CD14-positive monocyte (primary cell): ENCODE data around the gene CWC27. TPM values are rescaled to one million over a fixed set of nuclear protein-coding genes. Genes with fewer than 3 reads are reported as not detected.

Experiments
- DNase-seq, 3 donors: peaks; one replicate each; pipeline ENCODE4 v3.0.0-alpha.2; 2011 to 2022
- H2AFZ ChIP-seq: 2 replicates; pipeline ENCODE4 v1.6.0; 2012; ENCODE audit warnings: mild to moderate bottlenecking, low read depth, low read length, inconsistent platforms; ENCODE audit not compliant: insufficient read depth, poor library complexity, severe bottlenecking
- H3K27ac ChIP-seq, 2 donors: 1 replicate in 1 of 2; 2 replicates in 1 of 2; pipeline ENCODE4 v1.5.1; 2012 to 2013; ENCODE audit warnings: low read length in 2 of 2, control low read depth in 1 of 2, inconsistent platforms in 1 of 2, low read depth in 1 of 2, mild to moderate bottlenecking in 1 of 2
- H3K27me3 ChIP-seq, 2 donors: one replicate each; pipeline versions ENCODE4 v1.6.0 to v1.6.1; 2011 to 2013; ENCODE audit warnings: low read length in 2 of 2; ENCODE audit not compliant: control insufficient read depth in 2 of 2, insufficient read depth in 2 of 2
- H3K36me3 ChIP-seq, 2 donors: replicated peaks in 1 of 2; 1 replicate in 1 of 2; 2 replicates in 1 of 2; pipeline versions ENCODE4 v1.5.1 to v1.6.1; 2012 to 2013; ENCODE audit warnings: low read length in 2 of 2, control low read depth in 1 of 2, inconsistent platforms in 1 of 2, mild to moderate bottlenecking in 1 of 2; ENCODE audit not compliant: insufficient read depth in 2 of 2, control insufficient read depth in 1 of 2
- H3K4me1 ChIP-seq, 2 donors: 1 replicate in 1 of 2; 2 replicates in 1 of 2; pipeline versions ENCODE4 v1.5.1 to v1.6.1; 2012 to 2013; ENCODE audit warnings: low read length in 2 of 2, control low read depth in 1 of 2, inconsistent platforms in 1 of 2, mild to moderate bottlenecking in 1 of 2, moderate library complexity in 1 of 2; ENCODE audit not compliant: insufficient read depth in 2 of 2, control insufficient read depth in 1 of 2
- H3K4me2 ChIP-seq: replicated peaks from 2 replicates; pipeline ENCODE3; 2012; ENCODE audit warnings: low read length, moderate library complexity, mild to moderate bottlenecking; ENCODE audit not compliant: poor library complexity, severe bottlenecking; ENCODE audit errors: extremely low read depth
- H3K4me3 ChIP-seq, 3 experiments: fragments of 200-600 bp in 1 of 3; sonication (generic) in 1 of 3; replicated peaks in 1 of 3; 1 replicate in 2 of 3; 2 replicates in 1 of 3; pipeline ENCODE4 v1.5.1; 2011 to 2013; ENCODE audit warnings: low read length in 3 of 3, mild to moderate bottlenecking in 3 of 3, control low read depth in 2 of 3, low read depth in 2 of 3, inconsistent platforms in 1 of 3, moderate library complexity in 1 of 3
- H3K79me2 ChIP-seq: 2 replicates; pipeline ENCODE4 v1.6.0; 2012; ENCODE audit warnings: mild to moderate bottlenecking, control low read depth, inconsistent platforms, low read length, moderate library complexity; ENCODE audit not compliant: insufficient read depth
- H3K9ac ChIP-seq: 2 replicates; pipeline ENCODE4 v1.6.0; 2017; ENCODE audit warnings: low read length, mild to moderate bottlenecking; ENCODE audit not compliant: insufficient read depth, poor library complexity, severe bottlenecking
- H3K9me3 ChIP-seq, 2 donors: replicated peaks in 1 of 2; 1 replicate in 1 of 2; 2 replicates in 1 of 2; pipeline versions ENCODE4 v1.5.1 to v1.6.1; 2012 to 2013; ENCODE audit warnings: low read length in 2 of 2, control low read depth in 1 of 2; ENCODE audit not compliant: control insufficient read depth in 1 of 2, insufficient read depth in 1 of 2
- H4K20me1 ChIP-seq: 2 replicates; pipeline ENCODE4 v1.6.0; 2012; ENCODE audit warnings: mild to moderate bottlenecking, low read length, control low read depth, moderate library complexity; ENCODE audit not compliant: insufficient read depth
- H3K27ac Mint-ChIP-seq, 7 donors: one replicate each; pipeline ENCODE4 v1.8.0; 2020; ENCODE audit warnings: mild to moderate bottlenecking in 7 of 7, mixed read lengths in 7 of 7, moderate library complexity in 6 of 7, inconsistent platforms in 2 of 7
- H3K27me3 Mint-ChIP-seq, 3 donors: one replicate each; pipeline ENCODE4 v1.8.0; 2021 to 2022; ENCODE audit warnings: low read depth in 3 of 3, mild to moderate bottlenecking in 3 of 3, mixed read lengths in 3 of 3, moderate library complexity in 3 of 3, inconsistent platforms in 1 of 3
- H3K36me3 Mint-ChIP-seq, 2 donors: one replicate each; pipeline ENCODE4 v1.8.0; 2020; ENCODE audit warnings: mixed read lengths in 2 of 2, inconsistent platforms in 1 of 2, mild to moderate bottlenecking in 1 of 2
- H3K4me1 Mint-ChIP-seq: one replicate; pipeline ENCODE4 v1.8.0; 2020; ENCODE audit warnings: mild to moderate bottlenecking, mixed read lengths
- H3K4me3 Mint-ChIP-seq, 2 donors: one replicate each; pipeline ENCODE4 v1.8.0; 2020; ENCODE audit warnings: mild to moderate bottlenecking in 2 of 2, mixed read lengths in 2 of 2, moderate library complexity in 1 of 2
- H3K9me3 Mint-ChIP-seq, 7 donors: one replicate each; pipeline ENCODE4 v1.8.0; 2020 to 2022; ENCODE audit warnings: mixed read lengths in 7 of 7, mild to moderate bottlenecking in 6 of 7, moderate library complexity in 6 of 7, inconsistent platforms in 2 of 7
- CTCF ChIP-seq: fragments of 200-600 bp; IDR thresholded peaks from one replicate; pipeline ENCODE4 v1.8.0; 2022; ENCODE audit warnings: antibody characterized with exemption, mild to moderate bottlenecking
- WGBS: methylation state at CpG from one replicate; pipeline ENCODE4 v1.1.5; 2013; ENCODE audit warnings: missing lambda C conversion rate; ENCODE audit not compliant: insufficient coverage; 5-methylcytosine and 5-hydroxymethylcytosine counted together
- intact Hi-C, 2 donors: fragments of 100-400 bp; cut with micrococcal nuclease; formaldehyde crosslinking; loops; one replicate each; pipeline versions ENCODE4 v1.15.0 to v1.15.1; 2023
- polyA plus RNA-seq, 3 donors: library from polyadenylated mRNA; depleted of rRNA in 1 of 3; unstranded in 2 of 3; stranded (reverse) in 1 of 3; fragments of 300-500 nt in 2 of 3; fragments of >200 nt in 1 of 3; fragmentation: Illumina TruSeq in 2 of 3; gene quantifications; 1 replicate in 2 of 3; 2 replicates in 1 of 3; pipeline ENCODE4 v1.2.3, GENCODE V29; 2012 to 2021

Gene CWC27
- polyA plus RNA-seq, 3 donors, result 6.6 to 18.9 (median 14.5) TPM

DNA sequence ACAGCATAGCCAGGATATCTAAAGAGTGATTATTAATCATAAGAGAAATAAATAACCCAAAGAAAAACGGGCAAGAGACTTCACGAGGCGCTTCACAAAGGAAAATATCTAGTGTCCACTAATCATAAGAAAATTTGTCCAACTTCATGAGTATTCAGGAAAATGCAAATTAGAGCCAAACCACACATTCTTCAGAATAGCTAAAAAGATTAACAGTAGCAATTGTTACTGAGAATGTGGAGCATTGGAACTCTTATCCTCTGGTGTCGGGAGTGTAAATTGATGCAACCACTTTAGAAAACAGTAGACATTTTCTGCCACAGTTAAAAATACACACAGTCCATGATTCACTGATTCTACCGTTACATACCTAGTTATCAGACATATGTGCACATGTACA is 145.7 kb downstream of the CWC27 start:
- DNase-seq, result no peak
- intact Hi-C loops, result no loop called here
- no peaks in the 10 kb centered on the region for H3K79me2 ChIP-seq
- no peaks in the 10 kb centered on the region for H3K4me1 ChIP-seq
- no peak overlapping the region for H3K4me3 ChIP-seq
- no CpG with 5 or more reads among the region's 5 CpGs for WGBS
- H3K4me3 Mint-ChIP-seq, result no peak overlapping the region
- H3K27ac ChIP-seq, result no peak overlapping the region
- H4K20me1 ChIP-seq, result no peaks in the 10 kb centered on the region
- H3K36me3 ChIP-seq, result peaks cover 0 to 1% of the 10 kb centered on the region in 2 donors
- H3K27ac Mint-ChIP-seq, result no peak overlapping the region
- H3K9me3 Mint-ChIP-seq, result peaks cover 14 to 26% (median 18%) of the 10 kb centered on the region in 7 donors
- H3K9me3 ChIP-seq, result peaks cover 7 to 8% of the 10 kb centered on the region in 2 donors
- peaks cover 12 to 27% of the 10 kb centered on the region in 2 donors for H3K36me3 Mint-ChIP-seq
- no peak overlapping the region for H3K4me2 ChIP-seq
- H3K9ac ChIP-seq, result no peak overlapping the region
- no peaks in the 10 kb centered on the region for H3K27me3 Mint-ChIP-seq
- no peaks in the 10 kb centered on the region for H3K27me3 ChIP-seq
- H2AFZ ChIP-seq, result no peak overlapping the region
- TF ChIP-seq CTCF, result no peak
- no peaks in the 10 kb centered on the region for H3K4me1 Mint-ChIP-seq

- no peaks in the 10 kb centered on the region for H3K4me1 Mint-ChIP-seq
- DNase-seq, result no peak
- Histone ChIP-seq H3K4me1 (no peaks in the 10 kb centered on the region), H3K4me3 (no peak overlapping the region), H3K27ac (no peak overlapping the region), H3K27me3 (no peaks in the 10 kb centered on the region), H4K20me1 (no peaks in the 10 kb centered on the region), H3K9ac (no peak overlapping the region), H3K4me2 (no peak overlapping the region), H3K79me2 (no peaks in the 10 kb centered on the region), H3K9me3 (peaks cover 4 to 18% of the 10 kb centered on the region in 2 donors), H3K36me3 (peaks cover 0 to 20% of the 10 kb centered on the region in 2 donors), H2AFZ (no peak overlapping the region)
- intact Hi-C loops, result no loop called here
- H3K27ac Mint-ChIP-seq, result no peak overlapping the region
- H3K27me3 Mint-ChIP-seq, result no peaks in the 10 kb centered on the region
- H3K4me3 Mint-ChIP-seq, result no peak overlapping the region
- no peak for TF ChIP-seq CTCF
- WGBS, result no CpG with 5 or more reads among the region's 1 CpG
- H3K9me3 Mint-ChIP-seq, result peaks cover 15 to 37% (median 25%) of the 10 kb centered on the region in 7 donors
- peaks cover 29 to 44% of the 10 kb centered on the region in 2 donors for H3K36me3 Mint-ChIP-seq
Measured at GRCh38 chr5:64918083-64918482, 149.4 kb downstream of the CWC27 start.
